KG1 (cell line): ENCODE data around the gene OR1J2.

Experiments used
- DNase-seq: peaks from one replicate; lab custom pipeline; 2025; lab: John Stamatoyannopoulos, UW

OR1J2 gene

DNA sequence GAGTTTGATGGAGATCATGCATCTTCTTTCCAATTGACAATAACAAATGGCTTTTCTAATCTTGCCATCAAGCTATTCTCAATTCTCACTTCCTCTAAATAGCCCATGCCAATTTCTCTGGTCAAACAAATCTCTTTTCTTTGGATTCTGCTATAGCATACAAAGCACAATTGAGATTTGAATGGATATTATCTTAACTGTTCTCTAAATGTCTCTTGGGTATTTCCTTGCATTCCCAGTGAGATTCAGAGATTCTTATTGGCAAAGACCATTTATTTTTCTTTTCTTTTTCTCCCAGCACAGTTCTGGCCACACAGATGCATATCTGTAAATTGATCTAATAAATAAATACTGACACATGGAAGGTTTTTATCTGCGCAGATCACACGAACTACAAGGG is 42.2 kb downstream of the OR1J2 start, which contains the start of gene OR1N2:
TSS of gene OR1N2 (plus strand) at position 301 of the 400 bp plus-strand sequence. CDS start 100 bp downstream, outside the sequence.
- DNase-seq, result no peak
